Osteocyte (in vitro differentiated cells): Measurements from ENCODE around the gene BCO1. TPM values are rescaled to one million over a fixed set of nuclear protein-coding genes. Genes with fewer than 3 reads are reported as not detected.
"Not testable (repeated sequence)": the region's sequence is repeated elsewhere in the genome, so short reads cannot be mapped to it uniquely, and the experiment has no call there.

ENCODE experiments used
- DNase-seq: peaks from one replicate; pipeline ENCODE4 v3.0.0; 2021; ENCODE audit warnings: mixed read lengths; ENCODE audit not compliant: unreplicated experiment; ENCODE audit errors: extremely low spot score
- H3K27ac Mint-ChIP-seq: one replicate; pipeline ENCODE4 v1.8.0; 2021; ENCODE audit warnings: mild to moderate bottlenecking, mixed read lengths; ENCODE audit not compliant: unreplicated experiment
- H3K27me3 Mint-ChIP-seq: one replicate; pipeline ENCODE4 v1.8.0; 2021; ENCODE audit warnings: mixed read lengths; ENCODE audit not compliant: unreplicated experiment
- H3K36me3 Mint-ChIP-seq: one replicate; pipeline ENCODE4 v1.8.0; 2021; ENCODE audit warnings: mixed read lengths; ENCODE audit not compliant: unreplicated experiment
- H3K4me1 Mint-ChIP-seq: one replicate; pipeline ENCODE4 v1.8.0; 2021; ENCODE audit warnings: mixed read lengths; ENCODE audit not compliant: unreplicated experiment
- H3K4me3 Mint-ChIP-seq: one replicate; pipeline ENCODE4 v1.8.0; 2021; ENCODE audit warnings: mild to moderate bottlenecking, moderate library complexity, mixed read lengths; ENCODE audit not compliant: unreplicated experiment
- H3K9me3 Mint-ChIP-seq: one replicate; pipeline ENCODE4 v1.8.0; 2021; ENCODE audit warnings: mixed read lengths; ENCODE audit not compliant: unreplicated experiment
- total RNA-seq: library from RNA; stranded (reverse); gene quantifications from 2 replicates; pipeline ENCODE4 v1.2.1, GENCODE V29; 2021
- TF ChIP-seq, protein P1 (sequence below): fragments of 200-600 bp; sonication (generic); IDR thresholded peaks from 2 replicates; pipeline ENCODE4 v1.5.0; 2021; ENCODE audit warnings: antibody characterized with exemption, mild to moderate bottlenecking, moderate library complexity

The BCO1 gene
- total RNA-seq, 1 donor from 2014 or later = not detected

GRCh38 chr16:81220349-81220748 lies 18.1 kb upstream of the BCO1 start:
- H3K9me3 Mint-ChIP-seq = no peaks in the 10 kb centered on the region
- no peak for DNase-seq
- H3K4me1 Mint-ChIP-seq = no peaks in the 10 kb centered on the region
- TF ChIP-seq, protein P1, sequence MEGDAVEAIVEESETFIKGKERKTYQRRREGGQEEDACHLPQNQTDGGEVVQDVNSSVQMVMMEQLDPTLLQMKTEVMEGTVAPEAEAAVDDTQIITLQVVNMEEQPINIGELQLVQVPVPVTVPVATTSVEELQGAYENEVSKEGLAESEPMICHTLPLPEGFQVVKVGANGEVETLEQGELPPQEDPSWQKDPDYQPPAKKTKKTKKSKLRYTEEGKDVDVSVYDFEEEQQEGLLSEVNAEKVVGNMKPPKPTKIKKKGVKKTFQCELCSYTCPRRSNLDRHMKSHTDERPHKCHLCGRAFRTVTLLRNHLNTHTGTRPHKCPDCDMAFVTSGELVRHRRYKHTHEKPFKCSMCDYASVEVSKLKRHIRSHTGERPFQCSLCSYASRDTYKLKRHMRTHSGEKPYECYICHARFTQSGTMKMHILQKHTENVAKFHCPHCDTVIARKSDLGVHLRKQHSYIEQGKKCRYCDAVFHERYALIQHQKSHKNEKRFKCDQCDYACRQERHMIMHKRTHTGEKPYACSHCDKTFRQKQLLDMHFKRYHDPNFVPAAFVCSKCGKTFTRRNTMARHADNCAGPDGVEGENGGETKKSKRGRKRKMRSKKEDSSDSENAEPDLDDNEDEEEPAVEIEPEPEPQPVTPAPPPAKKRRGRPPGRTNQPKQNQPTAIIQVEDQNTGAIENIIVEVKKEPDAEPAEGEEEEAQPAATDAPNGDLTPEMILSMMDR = no peak
- no peak overlapping the region for H3K4me3 Mint-ChIP-seq
- H3K36me3 Mint-ChIP-seq = no peaks in the 10 kb centered on the region
- no peak overlapping the region for H3K27ac Mint-ChIP-seq
- peaks cover 14% of the 10 kb centered on the region for H3K27me3 Mint-ChIP-seq

GRCh38 chr16:81221731-81222130 lies 16.8 kb upstream of the BCO1 start:
- H3K27me3 Mint-ChIP-seq = peaks cover 17% of the 10 kb centered on the region
- no peaks in the 10 kb centered on the region for H3K4me1 Mint-ChIP-seq
- DNase-seq = no peak
- no peak overlapping the region for H3K4me3 Mint-ChIP-seq
- no peak overlapping the region for H3K27ac Mint-ChIP-seq
- TF ChIP-seq, protein P1 = no peak
- H3K9me3 Mint-ChIP-seq = no peaks in the 10 kb centered on the region
- H3K36me3 Mint-ChIP-seq = no peaks in the 10 kb centered on the region

DNA sequence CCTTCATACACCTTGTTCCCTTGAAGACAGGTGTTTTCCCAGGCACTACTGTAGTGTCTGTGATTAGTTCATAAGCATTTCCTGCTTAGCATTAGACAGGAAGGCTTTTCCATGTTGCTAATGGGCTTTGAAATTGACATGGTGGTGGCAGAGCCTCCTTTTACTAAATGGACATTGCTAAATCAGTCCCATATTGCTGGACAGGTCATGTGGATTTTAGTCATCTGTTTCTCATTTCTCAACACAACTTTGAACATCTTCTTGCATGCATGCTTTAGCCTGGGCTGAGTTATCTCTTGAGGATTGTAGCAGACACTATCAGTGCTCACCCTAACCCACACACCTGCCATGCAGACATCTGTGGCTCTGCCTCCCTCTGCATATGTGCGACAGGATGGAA lies 13.7 kb upstream of the BCO1 start:
- Mint-ChIP-seq H3K4me1 (no peaks in the 10 kb centered on the region), H3K9me3 (no peaks in the 10 kb centered on the region), H3K4me3 (no peak overlapping the region), H3K27me3 (peaks cover 31% of the 10 kb centered on the region), H3K36me3 (no peaks in the 10 kb centered on the region), H3K27ac (no peak overlapping the region)
- no peak for DNase-seq
- TF ChIP-seq, protein P1 = no peak

- H3K27ac Mint-ChIP-seq, H3K9me3 Mint-ChIP-seq, H3K36me3 Mint-ChIP-seq, DNase-seq, H3K4me1 Mint-ChIP-seq, H3K4me3 Mint-ChIP-seq: not testable (repeated sequence)
- H3K27me3 Mint-ChIP-seq = peaks cover 30% of the 10 kb centered on the region
Observed at GRCh38 chr16:81225697-81226096, 12.8 kb upstream of the BCO1 start.

DNA sequence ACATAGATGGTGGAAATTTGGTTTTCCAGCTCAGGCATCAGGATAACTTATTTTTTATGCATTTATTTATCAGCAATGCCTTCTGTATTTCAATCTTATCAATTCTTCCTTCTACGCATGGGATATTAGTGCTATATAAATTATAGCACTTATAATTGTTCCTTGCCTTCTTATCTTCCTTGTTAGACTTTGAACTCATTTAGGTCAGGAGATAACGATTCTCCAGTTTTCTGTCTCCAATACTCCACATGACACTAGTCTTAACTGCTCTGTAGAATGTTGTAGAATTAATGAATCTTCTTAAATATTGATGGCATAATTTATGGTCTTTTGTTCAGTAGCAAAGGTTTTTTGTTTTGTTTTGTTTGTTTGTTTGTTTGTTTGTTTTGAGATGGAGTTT lies 10.7 kb upstream of the BCO1 start:
- no peaks in the 10 kb centered on the region for H3K36me3 Mint-ChIP-seq

More for the DNA sequence above, 10.7 kb upstream of the BCO1 start:
- DNase-seq = no peak
- H3K4me1 Mint-ChIP-seq = no peaks in the 10 kb centered on the region
- H3K27ac Mint-ChIP-seq = no peak overlapping the region
- no peaks in the 10 kb centered on the region for H3K9me3 Mint-ChIP-seq
- H3K4me3 Mint-ChIP-seq = no peak overlapping the region
- peaks cover 40% of the 10 kb centered on the region for H3K27me3 Mint-ChIP-seq
- TF ChIP-seq, protein P1 = no peak
